ENCODE data around the gene EGFLAM.
"Not testable (repeated sequence)": the region's sequence is repeated elsewhere in the genome, so short reads cannot be mapped to it uniquely, and the experiment has no call there.

The EGFLAM gene

DNA sequence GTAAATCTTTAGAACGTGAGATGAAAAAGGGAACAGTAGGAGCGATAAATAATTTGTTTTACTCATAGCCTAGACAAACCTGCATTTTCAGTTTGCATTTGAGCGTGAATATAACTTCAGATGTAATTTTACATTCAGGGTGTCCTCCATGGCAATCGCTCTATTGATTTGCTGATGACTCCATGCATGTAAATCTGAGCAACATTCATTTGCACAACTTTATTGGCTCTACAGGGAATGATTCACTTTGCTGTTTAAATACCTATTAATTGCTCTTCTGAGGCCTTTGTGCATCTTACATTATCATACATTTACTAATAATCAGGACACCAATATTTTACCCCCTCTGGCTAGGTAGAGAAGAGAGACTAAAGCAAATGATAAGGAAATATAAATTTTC lies 122.2 kb downstream of the EGFLAM start:
- DNase-seq: no peak

DNA sequence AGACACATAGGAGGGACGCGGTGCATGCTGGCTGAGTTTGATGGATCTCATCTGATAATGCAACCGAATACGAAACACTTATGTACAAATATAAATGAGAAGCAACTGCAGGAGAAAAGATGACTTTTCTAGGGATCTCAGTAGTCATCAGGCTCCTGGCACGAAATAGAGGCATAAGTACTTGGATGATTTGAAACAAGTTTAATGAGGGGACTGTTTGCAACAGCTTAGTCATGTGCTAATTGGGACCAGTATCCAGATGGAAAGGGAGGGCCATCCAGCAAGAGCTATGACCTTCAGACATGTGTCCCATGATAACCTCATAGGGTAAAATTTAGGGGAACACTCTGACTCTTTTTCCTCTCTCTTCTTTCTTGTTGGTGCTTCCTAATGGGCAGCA lies 123.0 kb downstream of the EGFLAM start:
- no peak for DNase-seq

DNA sequence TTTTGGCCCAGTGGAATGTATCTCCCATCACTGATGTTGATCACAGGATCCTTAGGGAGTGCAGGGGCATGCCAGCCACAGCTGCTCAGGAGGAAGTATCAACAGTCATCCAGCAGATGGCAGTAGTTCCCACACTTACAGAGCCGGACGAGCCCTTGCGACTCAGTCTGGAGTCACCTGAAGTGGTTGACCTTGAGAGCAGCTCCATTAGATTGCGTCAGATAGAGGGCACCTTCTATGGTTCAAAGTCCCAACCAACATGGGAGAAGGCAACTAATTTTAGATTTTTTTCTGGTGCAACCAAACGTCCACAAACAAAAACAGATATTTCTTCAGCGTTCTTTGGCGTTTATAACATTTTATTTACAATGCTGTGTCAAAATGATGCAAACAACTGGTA lies 124.5 kb downstream of the EGFLAM start:
- peak; percentile 76 for DNase-seq

DNA sequence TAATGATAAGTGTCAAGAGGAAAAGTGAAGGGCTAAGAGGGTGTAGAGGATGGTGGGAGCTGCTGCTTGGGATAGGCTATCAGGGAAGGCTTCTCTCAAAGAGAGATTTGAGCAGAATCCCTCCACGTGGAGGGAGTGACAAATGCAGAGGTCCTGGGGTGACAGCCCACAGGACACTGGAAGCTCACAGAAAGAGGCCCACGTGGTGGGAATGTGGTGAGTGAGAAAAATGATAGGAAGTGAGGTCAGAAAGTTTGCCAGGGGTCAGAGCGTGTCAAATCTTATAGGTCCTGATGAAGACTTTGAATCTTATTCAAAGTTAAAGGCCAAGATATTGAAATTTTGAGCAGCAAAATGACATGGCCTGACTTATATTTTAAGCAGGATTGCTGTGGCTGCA lies 125.3 kb downstream of the EGFLAM start:
- no peak for DNase-seq

DNA sequence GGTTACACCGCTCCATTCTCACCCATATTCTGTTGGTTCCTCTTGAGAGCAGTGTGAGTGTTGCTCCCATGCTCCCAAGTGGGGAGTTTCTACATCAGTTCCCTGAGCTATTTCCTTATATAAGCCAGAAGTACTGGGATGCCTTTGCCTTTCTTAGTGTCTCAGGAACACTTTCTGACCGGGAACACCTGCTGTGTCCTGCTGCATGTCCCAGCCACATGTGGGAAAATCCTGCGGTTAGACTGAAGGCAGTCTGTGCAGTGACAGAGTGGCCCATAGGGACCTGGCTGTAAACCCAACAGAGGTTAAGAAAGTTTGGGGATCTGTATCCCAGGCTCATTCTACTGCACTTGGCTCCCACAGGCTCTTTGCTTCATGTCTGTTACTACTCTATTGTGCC lies 126.0 kb downstream of the EGFLAM start:
- no peak for DNase-seq

DNA sequence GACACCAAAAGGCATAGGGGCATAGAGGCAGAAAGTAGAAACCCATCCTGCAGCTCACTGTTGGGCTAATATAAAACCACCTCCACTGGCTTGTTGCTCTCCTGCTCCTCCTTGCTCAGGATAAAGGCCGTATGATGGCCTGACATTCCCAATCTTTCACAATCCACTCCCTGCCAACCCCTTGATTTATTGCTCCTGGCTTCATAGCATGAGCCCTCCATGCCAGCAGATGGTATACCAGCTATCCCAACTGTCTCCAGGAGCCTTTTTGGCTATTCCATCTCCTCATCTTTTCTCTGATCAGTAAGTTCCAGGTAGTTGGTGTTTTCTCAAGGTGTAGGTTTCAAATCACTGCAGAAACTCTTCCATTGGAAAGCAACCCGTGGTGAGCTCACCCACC lies 128.8 kb downstream of the EGFLAM start:
- DNase-seq: no peak

DNA sequence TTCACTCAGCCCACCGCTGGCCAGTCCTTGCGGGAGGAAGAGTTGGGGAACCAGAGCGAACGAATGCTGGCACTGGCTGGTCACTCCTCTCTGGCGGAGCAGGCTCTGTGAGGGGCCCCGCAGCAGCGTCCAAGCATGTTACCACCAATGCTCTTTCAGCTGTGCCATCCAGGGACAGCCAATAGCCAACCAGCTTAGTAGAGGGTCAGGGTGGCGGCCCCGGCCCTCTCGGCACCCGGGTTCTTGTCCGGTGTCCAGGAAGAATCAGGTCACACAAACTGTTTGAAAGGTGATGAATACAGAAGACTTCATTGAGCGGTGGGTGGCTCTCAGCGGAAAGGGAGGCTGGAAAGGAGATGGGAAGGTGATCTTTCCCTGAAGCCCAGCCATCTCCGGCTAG lies 135.3 kb downstream of the EGFLAM start:
- no peak for DNase-seq

DNA sequence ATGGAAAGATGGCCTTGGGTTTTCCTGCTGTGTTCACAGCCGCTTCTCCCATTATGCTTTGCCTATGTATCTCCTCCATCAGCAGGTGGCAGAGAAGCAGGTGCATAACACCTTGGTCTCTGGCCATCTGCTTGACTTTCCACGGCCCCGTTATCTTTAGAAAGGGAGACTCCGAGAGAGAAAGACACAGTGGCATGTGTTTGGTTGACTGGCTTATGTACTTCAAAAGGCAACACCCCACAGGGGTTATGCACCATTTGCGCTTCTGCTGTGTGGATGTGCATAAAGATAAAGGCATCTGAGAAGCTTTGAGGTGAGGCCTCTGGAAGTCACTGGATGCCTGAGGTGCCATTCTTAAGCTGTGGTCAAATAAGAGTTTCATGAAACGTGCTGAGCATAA lies 138.4 kb downstream of the EGFLAM start:
- no peak for DNase-seq

DNA sequence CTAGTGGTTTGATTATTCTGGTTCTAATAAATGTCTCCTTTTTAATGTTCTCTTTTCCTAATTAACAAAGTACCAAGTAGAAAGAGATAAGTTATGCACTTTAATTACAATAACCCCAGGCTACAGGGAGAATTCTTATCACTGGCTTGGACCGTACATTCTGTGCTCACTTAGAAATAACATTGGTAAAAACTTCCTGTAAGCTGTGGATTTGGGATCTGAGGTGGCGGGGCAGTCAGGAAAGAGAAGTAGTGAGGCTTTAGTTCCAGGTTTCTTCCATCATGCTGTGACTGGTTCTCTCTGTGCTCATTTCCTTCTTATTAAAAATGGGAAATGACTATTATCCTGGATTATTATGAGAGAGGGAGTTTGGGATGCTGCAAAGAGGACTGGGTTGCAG lies 142.0 kb downstream of the EGFLAM start:
- DNase-seq: no peak

DNA sequence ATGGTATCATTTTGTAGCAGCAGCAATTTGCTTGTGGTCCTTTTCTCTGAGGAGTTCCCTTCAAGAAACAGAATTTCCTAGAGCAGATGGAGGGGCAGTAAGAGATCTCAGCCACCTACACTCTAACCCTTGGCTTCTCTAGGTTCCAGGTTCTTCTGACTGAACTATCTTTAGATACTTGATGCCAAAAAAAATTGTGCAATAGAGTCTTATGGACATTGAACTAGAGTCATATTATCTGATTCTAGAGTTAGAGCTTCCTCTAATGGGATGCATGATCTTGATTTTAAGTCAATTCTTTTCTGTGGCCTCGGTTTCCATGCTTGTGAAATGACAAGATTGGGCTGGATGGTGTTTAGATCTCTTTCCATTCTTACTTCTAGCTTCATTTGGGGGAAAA lies 142.8 kb downstream of the EGFLAM start:
- no peak for DNase-seq

DNA sequence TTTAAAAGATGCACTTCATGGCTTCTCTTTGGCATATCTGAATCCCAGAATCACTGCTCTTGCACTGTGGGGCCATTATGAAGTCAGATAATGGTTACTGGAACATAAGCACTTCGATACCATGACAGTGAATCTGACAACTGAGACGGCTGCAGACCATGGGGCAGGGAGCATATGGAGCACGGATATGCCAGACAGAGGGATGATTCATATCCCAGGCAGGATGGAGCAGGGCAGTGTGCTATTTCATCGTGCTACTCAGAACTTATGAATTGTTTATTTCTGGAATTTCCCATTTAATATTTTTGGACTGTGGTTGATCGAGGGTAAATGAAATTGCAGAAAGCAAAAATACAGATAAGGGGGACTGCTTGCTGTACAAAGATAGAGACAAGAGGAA lies 145.0 kb downstream of the EGFLAM start:
- DNase-seq: no peak

DNA sequence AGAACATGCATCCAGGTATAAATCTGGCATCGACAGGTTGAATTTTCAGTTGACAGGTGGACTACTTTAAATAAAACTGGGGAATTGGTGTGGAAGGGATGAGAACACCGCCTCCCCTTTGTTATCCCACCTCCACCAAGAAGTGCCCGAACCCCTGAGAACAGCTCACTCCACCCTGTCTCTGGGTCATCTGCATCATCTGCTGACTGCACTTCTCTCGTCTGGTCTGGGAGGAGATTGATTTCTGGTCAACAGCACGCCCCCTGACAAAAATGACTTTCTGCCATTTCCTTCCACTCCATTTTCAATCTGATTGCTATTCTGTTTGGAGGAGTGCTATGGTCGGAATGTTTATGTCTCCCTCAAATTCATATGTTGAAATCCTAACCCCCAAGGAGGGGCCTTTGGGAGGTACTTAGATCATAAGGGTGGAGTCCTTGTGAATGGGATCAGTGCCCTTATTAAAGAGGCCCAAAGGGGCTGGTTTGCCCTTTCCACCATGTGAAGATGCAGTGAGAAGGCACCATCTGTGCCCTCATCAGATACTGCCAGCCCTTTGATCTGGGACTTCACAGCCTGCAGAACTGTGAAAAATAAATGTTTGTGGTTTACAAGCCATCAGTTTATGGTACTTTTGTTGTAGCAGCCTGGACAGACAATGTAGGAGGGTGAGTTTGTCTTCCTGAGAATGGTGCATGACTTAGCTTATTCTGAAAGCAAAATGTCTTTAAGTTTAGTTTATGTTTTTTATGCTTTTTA lies 145.7 kb downstream of the EGFLAM start:
- DNase-seq: no peak

DNA sequence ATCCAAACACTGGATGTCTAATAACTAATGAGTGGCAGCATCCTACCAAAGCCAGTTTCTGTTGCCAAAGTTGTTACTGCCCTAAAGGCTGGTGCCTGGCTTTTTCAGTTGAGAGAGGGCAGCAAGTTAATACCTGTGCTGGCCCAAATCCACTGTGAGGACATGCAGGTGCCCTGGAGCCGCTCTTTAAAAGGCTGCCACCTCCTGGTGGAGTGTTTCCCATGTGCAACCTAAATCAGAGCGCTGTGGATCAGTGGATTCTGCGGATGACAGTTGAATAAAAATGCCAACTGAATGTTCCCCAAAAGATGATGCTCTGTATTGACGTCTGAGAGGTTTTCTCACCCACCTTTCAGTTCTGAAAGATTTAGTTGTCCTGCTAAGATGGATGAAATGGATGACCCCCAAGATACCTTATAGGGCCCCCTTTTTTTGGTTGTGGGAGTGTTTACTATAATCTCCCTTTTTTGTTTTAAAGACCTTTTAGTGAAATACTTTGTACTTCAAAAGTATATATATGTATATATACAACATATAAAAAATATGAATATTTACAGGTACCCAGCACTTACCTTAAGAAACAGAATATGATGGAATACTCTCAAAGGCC lies 146.4 kb downstream of the EGFLAM start:
- DNase-seq: peak; percentile 7

DNA sequence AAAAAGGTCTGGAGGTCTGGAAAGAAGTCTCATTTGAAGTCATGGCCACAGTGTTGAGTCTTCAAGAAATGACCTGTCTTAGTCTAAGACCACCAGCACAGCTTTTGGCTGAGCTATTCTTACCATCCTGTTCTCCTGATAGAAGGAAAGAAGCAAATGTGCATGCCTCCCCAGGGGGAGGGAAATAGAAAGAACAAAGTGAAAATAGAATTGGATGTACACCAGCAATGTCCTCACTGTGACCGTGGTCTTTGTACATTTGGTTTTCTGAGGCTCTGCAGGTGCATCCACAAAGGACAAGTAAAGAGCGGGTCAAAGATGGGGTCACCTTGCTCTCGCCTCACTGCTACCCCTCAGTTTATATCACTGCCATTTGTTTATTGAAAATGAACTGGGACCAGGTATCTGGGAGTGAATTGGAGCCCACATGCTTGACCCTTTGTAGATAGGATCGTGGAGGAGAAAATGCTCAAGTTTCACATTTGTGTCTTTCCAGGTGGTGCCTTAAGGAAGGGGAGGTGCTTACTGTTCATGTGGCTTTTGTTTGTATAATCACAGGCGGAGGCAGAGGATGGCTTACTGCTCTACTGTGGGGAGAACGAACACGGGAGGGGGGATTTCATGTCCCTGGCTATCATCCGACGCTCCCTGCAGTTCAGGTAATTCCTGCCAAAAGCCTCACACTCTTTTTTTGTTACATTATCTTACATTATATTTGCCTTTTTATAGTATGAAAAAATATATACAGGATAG lies 150.3 kb downstream of the EGFLAM start:
- no peak for DNase-seq

DNA sequence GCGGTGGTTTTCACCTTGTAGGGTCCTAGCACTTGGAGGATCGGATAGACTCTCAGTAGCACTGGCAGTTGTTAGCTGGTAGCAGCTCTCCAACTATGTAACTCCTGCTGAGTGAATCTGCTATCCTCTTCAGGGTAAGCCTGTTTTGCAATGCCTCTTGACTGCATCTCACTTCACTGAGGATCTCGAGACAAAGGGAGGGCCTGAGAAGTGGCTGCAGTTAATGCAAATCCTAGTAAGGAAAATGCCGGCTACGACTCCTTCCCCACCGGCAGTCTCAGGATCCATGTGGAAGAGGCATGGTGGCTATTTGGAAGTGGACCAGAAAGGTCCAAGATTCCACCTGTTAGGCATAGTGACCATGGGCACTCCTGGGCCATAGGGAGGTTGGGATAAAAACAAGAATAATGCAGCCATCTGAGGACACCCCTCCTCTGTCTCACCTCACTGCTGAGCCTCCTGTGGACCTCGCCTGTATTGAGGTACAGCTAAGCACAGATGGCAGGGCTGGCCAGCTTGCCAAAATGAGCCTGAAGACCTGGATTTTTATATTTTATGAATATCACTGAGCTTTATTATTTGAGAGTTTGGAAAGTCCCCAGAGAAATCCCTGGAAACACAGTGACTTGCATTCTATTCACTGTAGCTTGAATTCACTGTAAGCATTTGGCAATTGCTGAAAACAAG lies 152.1 kb downstream of the EGFLAM start:
- no peak for DNase-seq

DNA sequence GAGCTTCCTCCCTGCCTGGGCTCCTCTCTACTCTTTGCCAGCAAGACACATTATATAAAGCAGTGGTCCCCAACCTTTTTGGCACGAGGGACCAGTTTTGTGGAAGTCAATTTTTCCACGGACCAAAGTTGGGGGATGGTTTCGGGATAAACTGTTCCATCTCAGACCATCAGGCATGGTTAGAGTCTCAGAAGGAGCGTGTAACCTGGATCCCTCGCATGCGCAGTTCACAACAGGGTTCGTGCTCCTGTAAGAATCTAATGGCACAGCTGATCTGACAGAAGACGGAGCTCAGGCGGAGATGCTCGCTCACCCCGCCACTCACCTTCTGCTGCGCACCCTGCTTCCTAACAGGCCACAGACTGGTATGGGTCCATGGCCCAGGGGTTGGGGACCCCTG lies 155.3 kb downstream of the EGFLAM start:
- no peak for DNase-seq

DNA sequence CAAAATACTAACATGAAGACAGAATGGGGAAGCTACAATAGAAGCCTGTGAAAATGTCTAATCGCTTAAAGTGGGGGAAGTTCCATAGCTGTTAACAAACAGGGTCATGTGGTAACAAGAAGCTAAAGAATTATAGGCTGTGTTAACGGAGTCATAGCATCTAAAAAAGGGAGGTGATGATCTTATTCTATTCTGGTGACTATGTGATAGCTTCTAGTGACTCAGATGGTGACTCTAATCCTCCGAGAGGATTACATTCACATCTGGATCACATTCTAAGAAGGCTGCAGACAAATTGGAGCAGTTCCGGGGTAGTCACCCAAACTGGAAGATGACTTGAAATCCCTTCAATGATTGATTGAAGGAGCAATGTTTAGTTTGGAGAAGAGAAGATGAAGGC lies 156.0 kb downstream of the EGFLAM start:
- DNase-seq: no peak

DNA sequence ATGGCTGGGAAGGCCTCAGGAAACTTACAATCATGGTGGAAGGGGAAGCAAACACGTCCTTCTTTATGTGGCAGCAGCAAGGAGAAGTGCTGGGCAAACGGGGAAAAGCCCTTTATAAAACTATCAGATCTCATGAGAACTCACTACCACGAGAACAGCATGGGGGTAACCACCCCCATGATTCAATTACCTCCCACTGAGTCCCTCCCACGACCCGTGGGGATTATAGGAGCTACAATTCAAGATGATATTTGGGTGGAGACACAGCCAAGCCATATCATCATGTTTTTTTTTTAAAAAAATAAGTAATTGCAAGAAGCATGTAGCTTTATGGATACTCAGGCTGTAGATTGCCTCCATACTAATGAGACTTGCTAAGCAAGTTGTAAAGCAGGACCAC lies 157.4 kb downstream of the EGFLAM start:
- DNase-seq: not testable (repeated sequence)

DNA sequence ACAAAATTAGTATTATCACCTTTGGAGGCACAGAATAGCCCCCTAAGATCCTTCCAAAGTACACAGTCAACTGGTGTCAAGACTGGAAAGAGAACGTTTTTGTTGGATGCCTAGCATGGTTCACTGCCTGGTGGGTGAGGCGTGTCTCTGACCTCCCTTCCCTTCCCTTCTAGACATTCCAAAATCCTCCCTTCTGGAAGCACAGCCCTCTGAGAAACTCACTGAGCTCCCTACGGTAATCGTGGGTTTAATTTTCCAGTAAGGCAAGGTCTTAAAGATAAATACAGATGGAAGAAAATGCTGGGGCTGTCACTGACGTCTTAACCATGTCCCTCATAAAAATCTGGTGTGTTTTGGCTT lies 159.3 kb downstream of the EGFLAM start:
- no peak for DNase-seq

DNA sequence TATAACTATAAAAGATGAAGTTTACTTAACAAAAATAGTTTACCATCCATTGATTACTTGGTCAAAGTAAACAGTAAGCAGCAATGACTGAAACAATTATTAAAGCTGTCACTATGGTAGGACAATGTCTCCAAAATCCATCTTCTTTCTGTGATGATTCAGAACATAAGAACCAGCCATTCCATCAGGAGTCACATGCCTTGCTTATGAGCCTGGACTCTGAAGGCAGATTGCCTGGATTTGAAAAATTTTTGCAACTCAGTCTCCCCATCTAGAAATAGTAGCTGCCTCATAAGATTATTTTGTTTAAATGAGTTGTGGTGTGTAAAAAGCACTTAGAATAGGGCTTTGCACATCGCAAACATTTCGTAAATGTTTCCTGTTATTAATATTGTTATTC lies 161.9 kb downstream of the EGFLAM start:
- DNase-seq: no peak

DNA sequence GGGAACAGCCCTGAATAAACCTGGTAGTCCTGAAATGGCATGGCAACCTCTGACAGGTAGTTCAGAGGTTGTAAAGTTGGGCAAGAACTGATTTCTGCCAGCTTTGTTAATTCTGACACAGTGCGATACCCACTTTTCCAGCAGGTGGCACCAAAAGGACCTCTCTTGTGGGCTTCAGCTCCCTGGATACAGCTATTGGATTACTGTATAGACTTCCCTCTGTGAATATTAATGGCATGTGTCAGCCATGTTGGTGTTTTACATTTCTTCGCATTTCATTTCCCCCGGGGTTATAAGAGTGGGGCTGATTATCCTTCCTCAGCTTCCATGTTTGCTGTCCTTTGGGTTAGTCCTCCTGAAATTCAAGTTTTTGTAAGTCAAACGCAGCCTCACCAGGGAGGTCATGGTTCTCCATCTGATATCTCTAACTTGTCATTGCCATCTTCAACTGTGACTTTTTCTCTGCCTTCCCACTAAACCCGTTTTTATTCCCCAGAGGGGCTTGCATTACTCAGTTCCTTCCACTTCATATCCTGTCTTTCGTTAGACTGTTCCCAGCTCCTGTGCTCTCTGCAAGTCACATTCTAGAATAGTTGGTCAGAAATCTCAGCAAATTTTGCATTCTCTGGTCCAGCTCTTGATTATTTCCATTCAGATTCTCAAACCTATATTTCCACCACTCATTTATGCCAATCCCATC lies 162.5 kb downstream of the EGFLAM start:
- peak; percentile 37 for DNase-seq

DNA sequence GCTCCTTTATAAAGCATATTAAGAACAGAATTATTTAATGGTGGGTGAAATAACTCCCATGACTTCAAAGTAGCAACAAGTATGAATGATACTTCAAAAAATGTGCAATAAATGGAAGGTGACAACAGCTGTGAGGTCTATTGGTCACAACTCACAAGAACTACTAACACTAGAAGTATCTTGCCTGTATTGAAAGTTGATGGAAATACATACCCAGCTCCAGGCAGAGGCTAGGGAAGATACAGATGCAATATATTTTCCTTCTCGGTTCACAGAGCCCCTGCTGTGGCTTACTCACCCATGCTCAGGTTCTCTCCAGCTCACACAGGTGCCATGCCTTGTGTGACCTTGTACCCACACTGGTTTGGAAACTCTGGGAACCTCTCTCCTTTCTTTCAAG lies 164.3 kb downstream of the EGFLAM start:
- DNase-seq: no peak

All from activated CD4-positive, alpha-beta T cell treated with anti-CD3 and anti-CD28 coated beads, Interleukin-2, Interleukin-6, amounts not matched to agents 100 ng/mL and 50 ng/mL, durations not matched to agents 16 hours and 8 hours (primary cell).